ENCODE data around the gene ITPR1.

Gene ITPR1

DNA sequence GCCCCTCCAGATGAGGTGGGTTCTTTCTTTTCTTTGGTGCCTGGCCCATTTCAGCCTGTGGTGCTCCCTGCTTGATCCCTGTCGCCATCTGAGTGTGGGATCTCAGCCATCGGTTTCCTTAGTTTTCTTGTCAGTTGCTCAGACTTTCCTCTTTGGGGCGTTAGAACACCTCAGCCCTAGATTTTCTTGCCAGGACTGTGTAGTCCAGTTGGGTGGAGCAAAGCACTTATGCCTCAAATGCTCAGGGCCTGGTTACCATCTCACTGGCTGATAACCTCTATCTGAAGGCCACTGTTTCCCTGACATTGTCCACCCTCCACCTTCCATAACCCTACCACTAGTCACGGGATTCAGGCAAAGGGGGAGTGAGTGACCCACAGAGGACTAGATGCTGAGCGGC is 277.4 kb downstream of the ITPR1 start:
- no peak for DNase-seq (ENCODE audit: low spot score)
- TF ChIP-seq, protein P1, sequence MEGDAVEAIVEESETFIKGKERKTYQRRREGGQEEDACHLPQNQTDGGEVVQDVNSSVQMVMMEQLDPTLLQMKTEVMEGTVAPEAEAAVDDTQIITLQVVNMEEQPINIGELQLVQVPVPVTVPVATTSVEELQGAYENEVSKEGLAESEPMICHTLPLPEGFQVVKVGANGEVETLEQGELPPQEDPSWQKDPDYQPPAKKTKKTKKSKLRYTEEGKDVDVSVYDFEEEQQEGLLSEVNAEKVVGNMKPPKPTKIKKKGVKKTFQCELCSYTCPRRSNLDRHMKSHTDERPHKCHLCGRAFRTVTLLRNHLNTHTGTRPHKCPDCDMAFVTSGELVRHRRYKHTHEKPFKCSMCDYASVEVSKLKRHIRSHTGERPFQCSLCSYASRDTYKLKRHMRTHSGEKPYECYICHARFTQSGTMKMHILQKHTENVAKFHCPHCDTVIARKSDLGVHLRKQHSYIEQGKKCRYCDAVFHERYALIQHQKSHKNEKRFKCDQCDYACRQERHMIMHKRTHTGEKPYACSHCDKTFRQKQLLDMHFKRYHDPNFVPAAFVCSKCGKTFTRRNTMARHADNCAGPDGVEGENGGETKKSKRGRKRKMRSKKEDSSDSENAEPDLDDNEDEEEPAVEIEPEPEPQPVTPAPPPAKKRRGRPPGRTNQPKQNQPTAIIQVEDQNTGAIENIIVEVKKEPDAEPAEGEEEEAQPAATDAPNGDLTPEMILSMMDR (conservative IDR thresholded peaks at IDR 0.05; ENCODE audit: low read depth): no peak
- H3K27ac ChIP-seq: no peak overlapping the region
- CTCF ChIA-PET: no interaction called here
- POLR2A ChIA-PET (ENCODE audit: low non-redundant PET): no interaction called here

DNA sequence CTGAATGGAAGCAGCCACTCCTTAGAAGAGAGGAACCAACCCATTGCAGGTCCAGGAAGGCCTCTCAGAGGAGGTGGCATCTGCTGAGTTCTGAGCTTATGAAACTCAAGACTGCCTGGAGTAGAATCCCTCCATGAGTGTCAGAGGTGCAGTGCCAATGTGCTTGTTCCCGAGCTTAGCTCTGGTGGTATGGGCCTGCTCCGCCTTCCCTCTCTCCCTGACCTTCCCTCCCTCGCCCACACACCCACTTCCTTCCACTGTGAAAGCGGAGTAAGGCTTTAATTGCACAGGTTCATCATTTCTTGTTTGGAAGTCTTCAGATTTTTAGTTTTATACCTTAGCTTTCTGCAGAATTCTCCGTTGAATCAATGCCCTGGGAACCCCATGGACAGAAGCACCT is 278.1 kb downstream of the ITPR1 start:
- CTCF ChIA-PET: no interaction called here

DNA sequence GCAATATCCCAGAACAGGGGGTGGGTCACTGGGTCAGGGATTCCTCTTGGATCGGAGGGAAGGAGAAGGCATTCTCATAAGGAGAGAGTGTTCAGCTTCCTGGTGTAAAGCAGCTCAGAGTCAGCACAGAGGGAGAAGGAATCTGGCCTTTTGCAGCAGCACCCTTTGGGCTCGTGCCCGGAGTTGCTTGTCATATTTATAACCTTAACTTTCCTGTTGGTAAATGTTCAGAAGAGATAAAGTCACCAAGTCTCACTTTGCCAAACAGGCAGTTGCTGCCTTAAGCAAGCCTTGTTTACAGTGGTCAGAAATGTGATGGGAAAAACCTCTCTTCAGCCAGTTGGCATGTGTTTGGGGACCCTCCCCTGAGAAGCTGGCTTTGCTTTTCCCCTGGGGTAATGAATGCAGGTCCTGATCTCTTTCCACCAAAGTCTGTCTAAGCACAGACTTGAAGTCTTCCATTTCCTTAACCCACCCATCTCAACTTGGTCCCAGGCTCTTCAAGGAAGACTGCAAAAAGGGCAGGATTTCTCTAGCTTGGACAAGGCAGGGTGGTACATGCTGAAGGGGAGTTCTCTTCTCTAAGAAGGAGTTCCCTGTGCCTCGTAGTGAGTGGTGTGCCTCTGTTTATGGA is 279.1 kb downstream of the ITPR1 start:
- H3K27ac ChIP-seq: peak overlapping the region; percentile 72
- CTCF ChIA-PET: no interaction called here
- DNase-seq (ENCODE audit: low spot score): peak; percentile 4

More for the DNA sequence above, 278.1 kb downstream of the ITPR1 start:
- TF ChIP-seq, protein P1 (conservative IDR thresholded peaks at IDR 0.05; ENCODE audit: low read depth): no peak
- no peak for DNase-seq (ENCODE audit: low spot score)
- POLR2A ChIA-PET (ENCODE audit: low non-redundant PET): no interaction called here
- no peak overlapping the region for H3K27ac ChIP-seq

DNA sequence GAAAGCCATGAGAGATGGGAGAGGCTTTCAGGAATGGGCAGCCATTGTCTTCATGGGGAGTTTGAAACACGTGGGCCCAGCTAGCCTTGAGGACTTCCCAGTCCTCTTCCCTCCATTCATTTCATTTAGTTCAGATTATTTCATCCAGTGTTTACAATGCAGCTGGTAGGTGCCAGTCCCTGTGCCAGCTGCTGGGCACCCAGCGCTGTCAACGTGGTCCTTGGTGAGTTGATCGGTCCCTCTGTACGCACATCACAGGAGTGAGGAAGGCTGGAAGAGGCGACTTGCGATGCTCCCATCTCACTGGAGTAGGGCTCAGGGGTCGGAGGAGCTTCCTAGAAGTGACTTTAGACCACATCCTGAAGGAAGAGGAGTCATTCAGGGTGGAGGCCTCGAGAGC is 279.7 kb downstream of the ITPR1 start:
- DNase-seq (ENCODE audit: low spot score): no peak
- H3K27ac ChIP-seq: peak overlapping the region; percentile 72
- POLR2A ChIA-PET (ENCODE audit: low non-redundant PET): no interaction called here
- CTCF ChIA-PET: no interaction called here
- TF ChIP-seq, protein P1 (conservative IDR thresholded peaks at IDR 0.05; ENCODE audit: low read depth): no peak

More for the DNA sequence above, 279.1 kb downstream of the ITPR1 start:
- TF ChIP-seq, protein P1 (conservative IDR thresholded peaks at IDR 0.05; ENCODE audit: low read depth): no peak
- POLR2A ChIA-PET (ENCODE audit: low non-redundant PET): no interaction called here

DNA sequence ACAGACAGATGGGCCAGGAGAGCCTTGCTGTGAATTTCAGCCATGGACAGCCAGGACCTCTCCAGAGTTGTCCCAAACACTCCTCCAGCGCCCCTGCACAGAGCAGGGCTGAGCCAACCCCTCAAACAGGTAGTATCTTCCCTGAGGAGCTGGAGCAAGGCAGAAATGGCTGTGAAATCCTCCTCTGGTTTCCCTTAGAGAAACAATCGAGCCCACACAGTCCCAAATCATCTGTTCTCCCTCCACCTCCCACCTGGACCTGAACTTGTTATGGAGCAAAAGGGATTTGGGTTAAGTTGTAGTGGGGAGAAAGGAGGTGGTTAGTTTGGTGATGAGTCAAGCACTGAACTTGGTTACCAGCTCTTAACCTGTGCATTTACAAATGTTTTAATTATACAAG is 280.4 kb downstream of the ITPR1 start:
- H3K27ac ChIP-seq: no peak overlapping the region
- CTCF ChIA-PET: no interaction called here
- no peak for DNase-seq (ENCODE audit: low spot score)
- POLR2A ChIA-PET (ENCODE audit: low non-redundant PET): no interaction called here
- TF ChIP-seq, protein P1 (conservative IDR thresholded peaks at IDR 0.05; ENCODE audit: low read depth): no peak

DNA sequence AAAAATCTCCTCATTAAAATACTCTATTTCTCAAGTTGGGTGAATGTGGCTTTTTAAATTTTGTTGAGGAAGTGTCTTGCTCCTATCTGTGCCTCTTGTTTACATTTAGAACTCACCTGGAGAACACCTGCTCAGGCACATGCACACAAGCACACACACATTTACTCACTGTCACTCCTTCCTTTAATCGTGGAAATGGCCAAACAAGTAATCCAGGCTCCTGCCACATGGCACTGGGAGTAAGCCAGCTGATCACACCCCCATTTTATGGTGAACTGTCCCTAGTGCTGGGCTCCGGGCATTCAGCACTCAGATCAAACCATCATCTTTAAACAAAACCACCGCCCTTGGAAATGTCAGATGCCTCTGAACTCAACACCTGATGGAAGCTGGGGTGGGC is 281.4 kb downstream of the ITPR1 start:
- POLR2A ChIA-PET (ENCODE audit: low non-redundant PET): no interaction called here
- no peak for DNase-seq (ENCODE audit: low spot score)
- no peak overlapping the region for H3K27ac ChIP-seq
- CTCF ChIA-PET: no interaction called here
- TF ChIP-seq, protein P1 (conservative IDR thresholded peaks at IDR 0.05; ENCODE audit: low read depth): no peak
